Retinal pigment epithelial cell (primary cell): ENCODE measurements around the gene INSC.

Experiments
- DNase-seq: peaks from one replicate; pipeline ENCODE4 v3.0.0-alpha.2; 2010; ENCODE audit warnings: low read depth
- H3K4me3 ChIP-seq: 2 replicates; pipeline ENCODE4 v1.5.1; 2011; ENCODE audit warnings: mild to moderate bottlenecking, low read length, control low read depth, moderate library complexity
- CTCF ChIP-seq: conservative IDR thresholded peaks from 2 replicates; pipeline ENCODE4 v1.5.1; 2011; ENCODE audit warnings: low read depth, low read length, control low read depth, inconsistent platforms

Gene INSC

GRCh38 chr11:15194671-15195415 lies 80.1 kb downstream of the INSC start:
- no peak for TF ChIP-seq CTCF
- no peak for DNase-seq

GRCh38 chr11:15195454-15196200 lies 80.9 kb downstream of the INSC start:
- TF ChIP-seq CTCF, result no peak
- DNase-seq, result no peak
- H3K4me3 ChIP-seq, result no peak overlapping the region

More at GRCh38 chr11:15194671-15195415, 80.1 kb downstream of the INSC start:
- no peak overlapping the region for H3K4me3 ChIP-seq

- no peak for DNase-seq
- no peak overlapping the region for H3K4me3 ChIP-seq
- TF ChIP-seq CTCF, result no peak
Observed at GRCh38 chr11:15196704-15197103, 82.0 kb downstream of the INSC start.

- DNase-seq, result no peak
- TF ChIP-seq CTCF, result no peak
- H3K4me3 ChIP-seq, result no peak overlapping the region
Observed at GRCh38 chr11:15197696-15198095, 83.0 kb downstream of the INSC start.

GRCh38 chr11:15198284-15198683 lies 83.6 kb downstream of the INSC start:
- TF ChIP-seq CTCF, result no peak
- no peak overlapping the region for H3K4me3 ChIP-seq
- no peak for DNase-seq

GRCh38 chr11:15199693-15200092 lies 85.0 kb downstream of the INSC start:
- DNase-seq, result no peak
- no peak overlapping the region for H3K4me3 ChIP-seq
- TF ChIP-seq CTCF, result no peak

- no peak overlapping the region for H3K4me3 ChIP-seq
- no peak for TF ChIP-seq CTCF
- no peak for DNase-seq
Observed at GRCh38 chr11:15200696-15201095, 86.0 kb downstream of the INSC start.
